Thymus (tissue), 11 donors: Measurements from ENCODE around the gene ANO9. TPM values are rescaled to one million over a fixed set of nuclear protein-coding genes. Genes with fewer than 3 reads are reported as not detected.

Source experiments
- DNase-seq, 9 donors: peaks; one replicate each; pipeline ENCODE4 v3.0.0-alpha.2; 2013; ENCODE audit warnings: low spot score in 9 of 9, low read depth in 6 of 9, missing footprints in 1 of 9
- H3K27ac ChIP-seq, 2 donors: one replicate each; pipeline ENCODE4 v1.5.1; 2013; ENCODE audit warnings: control low read depth in 1 of 2, low read depth in 1 of 2, low read length in 1 of 2, mild to moderate bottlenecking in 1 of 2, moderate library complexity in 1 of 2
- H3K27me3 ChIP-seq, 2 donors: one replicate each; pipeline ENCODE4 v1.5.1; 2013; ENCODE audit warnings: low read length in 1 of 2; ENCODE audit not compliant: control insufficient read depth in 2 of 2, insufficient read depth in 1 of 2
- H3K36me3 ChIP-seq, 2 donors: one replicate each; pipeline ENCODE4 v1.5.1; 2013; ENCODE audit warnings: low read length in 1 of 2, mild to moderate bottlenecking in 1 of 2, moderate library complexity in 1 of 2; ENCODE audit not compliant: control insufficient read depth in 2 of 2, insufficient read depth in 2 of 2
- H3K4me1 ChIP-seq, 2 donors: one replicate each; pipeline ENCODE4 v1.5.1; 2013; ENCODE audit warnings: low read length in 2 of 2; ENCODE audit not compliant: control insufficient read depth in 2 of 2, insufficient read depth in 2 of 2
- H3K4me3 ChIP-seq, 2 donors: one replicate each; pipeline ENCODE4 v1.5.1; 2013; ENCODE audit warnings: low read length in 2 of 2, control low read depth in 1 of 2, mild to moderate bottlenecking in 1 of 2
- H3K9me3 ChIP-seq, 2 donors: one replicate each; pipeline ENCODE4 v1.5.1; 2013; ENCODE audit warnings: low read length in 1 of 2, mild to moderate bottlenecking in 1 of 2; ENCODE audit not compliant: control insufficient read depth in 2 of 2, insufficient read depth in 1 of 2
- WGBS: extraction: QIAGEN DNeasy Blood & Tissue Kit; methylation state at CpG from one replicate; pipeline ENCODE4 v1.1.7; 2013; 5-methylcytosine and 5-hydroxymethylcytosine counted together
- polyA plus RNA-seq: library from polyadenylated mRNA; stranded (reverse); fragments of 200-250 nt; gene quantifications from one replicate; pipeline ENCODE4 v1.2.3, GENCODE V29; 2013
- total RNA-seq: library from RNA; stranded (reverse); fragments of 120-200 nt; gene quantifications from one replicate; pipeline ENCODE4 v1.2.4, GENCODE V29; 2013
- donor health status: healthy.

Gene ANO9
- total and polyA plus RNA-seq, 2 donors: 26.3 to 114 TPM

DNA sequence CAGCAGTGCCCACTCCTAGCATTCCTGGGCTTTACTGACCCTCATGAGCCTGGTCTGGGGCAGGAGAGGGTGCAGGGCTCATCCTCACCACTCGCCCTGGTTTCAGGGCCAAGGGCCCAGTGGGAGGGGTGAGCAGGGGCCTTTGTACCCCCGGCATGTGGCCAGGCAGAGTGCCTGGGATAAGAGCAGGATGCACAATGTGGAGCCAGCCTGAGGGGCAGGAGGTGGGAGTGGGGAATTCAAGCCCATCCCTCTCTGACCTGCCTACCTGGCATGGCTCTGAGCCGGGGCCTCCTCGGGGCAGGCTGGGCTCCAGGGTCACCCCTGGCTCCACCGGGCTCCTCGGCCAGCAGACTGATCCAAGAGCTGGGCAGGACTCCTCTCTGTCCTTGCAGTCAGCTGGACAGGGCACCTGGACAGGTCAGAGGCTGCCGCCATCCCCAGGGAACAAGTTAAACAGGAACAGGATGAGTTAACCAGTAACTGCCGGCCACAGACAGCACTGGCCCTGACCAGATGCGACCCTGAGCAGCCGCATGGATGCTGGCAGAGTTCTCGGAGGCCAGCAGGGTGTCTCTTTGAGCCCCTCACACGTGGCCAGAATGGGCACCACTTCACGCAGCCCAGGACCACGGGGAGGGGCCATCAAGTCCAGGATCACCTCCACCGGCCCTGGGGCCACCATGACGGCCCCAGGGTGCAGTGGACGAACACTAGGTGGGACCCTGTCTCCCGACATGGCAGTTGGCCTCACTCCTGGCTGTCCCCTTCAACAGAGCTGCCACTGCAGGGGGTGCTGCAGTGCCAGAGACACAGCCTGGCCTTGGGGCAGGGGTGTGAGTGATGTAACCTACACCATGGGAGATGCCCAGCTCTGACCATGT lies 32.0 kb downstream of the ANO9 start:
- Histone ChIP-seq H3K27ac (no peak overlapping the region), H3K4me3 (no peak overlapping the region), H3K36me3 (peaks cover 0 to 13% of the 10 kb centered on the region in 2 donors), H3K9me3 (no peaks in the 10 kb centered on the region), H3K4me1 (peaks cover 5 to 27% of the 10 kb centered on the region in 2 donors), H3K27me3 (peaks cover 0 to 2% of the 10 kb centered on the region in 2 donors)
- no peak for DNase-seq
- WGBS: 96% methylated on average over 18 of the region's 18 CpGs

DNA sequence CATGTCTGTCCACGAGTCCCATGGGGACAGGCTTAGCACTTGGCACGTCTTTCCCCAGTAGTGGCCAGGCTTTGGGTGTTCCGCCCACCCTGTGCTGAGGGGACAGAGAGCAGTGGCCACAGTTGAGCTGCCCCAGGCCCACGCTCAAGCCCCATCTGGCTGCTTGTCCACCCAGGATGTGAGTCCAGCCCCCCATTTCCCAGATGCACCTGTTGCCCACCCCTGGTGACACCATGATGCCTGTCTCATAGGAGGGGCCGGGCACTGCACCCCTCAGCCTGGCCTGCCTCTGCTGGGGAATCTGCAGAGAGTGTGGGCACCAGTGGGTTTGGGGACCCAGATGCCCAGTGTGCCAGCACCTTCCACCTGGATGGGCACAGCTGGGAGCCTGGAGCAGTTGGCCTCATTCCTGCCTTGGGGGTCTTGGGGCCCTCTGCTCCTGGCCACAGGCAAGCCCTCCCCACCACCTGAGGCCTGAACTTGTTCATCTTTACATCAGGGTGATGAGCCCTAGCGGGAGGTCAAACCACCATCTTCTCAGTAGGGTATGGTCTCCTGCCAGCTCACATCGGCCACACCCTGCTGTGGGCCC lies 32.7 kb downstream of the ANO9 start:
- DNase-seq: no peak
- peaks cover 2 to 9% of the 10 kb centered on the region in 2 donors for H3K27me3 ChIP-seq
- H3K27ac ChIP-seq: no peak overlapping the region
- no peaks in the 10 kb centered on the region for H3K9me3 ChIP-seq
- peaks cover 0 to 13% of the 10 kb centered on the region in 2 donors for H3K36me3 ChIP-seq
- no peak overlapping the region for H3K4me3 ChIP-seq
- WGBS: 97% methylated on average over 7 of the region's 7 CpGs
- H3K4me1 ChIP-seq: peaks cover 5 to 19% of the 10 kb centered on the region in 2 donors

DNA sequence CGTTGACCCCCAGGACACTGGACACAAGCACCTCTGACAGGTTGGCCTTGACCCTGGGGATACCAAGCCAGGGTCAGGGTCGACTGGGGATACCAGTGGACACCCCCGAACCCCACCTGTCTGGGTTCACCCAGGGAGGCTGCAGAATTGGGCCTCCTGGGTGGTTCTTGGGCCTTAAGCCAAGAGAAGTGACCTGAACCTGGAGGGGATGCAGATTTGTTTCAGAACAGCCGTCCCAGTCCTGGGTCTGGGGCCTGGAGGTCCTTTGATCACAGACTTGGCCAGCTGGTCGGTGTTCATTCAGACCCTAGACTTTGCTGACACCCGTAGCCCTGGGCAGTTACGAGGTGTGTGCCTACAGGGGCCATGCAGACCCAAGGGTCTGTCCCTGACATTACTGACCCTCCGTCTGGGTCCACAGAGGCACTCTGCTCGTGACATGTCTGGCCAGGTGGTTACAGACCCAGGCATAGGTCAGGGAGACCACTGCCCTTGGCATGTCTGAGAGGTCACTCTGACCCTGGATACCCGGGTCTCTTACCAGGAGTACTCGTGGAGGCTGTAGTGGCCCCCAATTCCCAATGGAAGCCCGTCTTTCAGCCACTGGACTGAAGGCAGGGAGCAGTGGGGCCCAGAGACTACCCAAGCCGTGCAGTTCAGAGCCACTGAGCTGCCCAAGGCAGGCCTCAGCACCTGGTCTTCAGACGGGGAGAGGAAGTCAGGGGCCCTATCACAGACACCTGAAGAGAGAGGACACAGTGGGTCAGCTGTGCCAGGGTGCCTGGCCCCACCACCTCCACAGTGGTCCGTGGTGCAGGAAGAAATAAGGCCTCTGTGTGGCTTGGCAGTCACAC lies 33.4 kb downstream of the ANO9 start:
- WGBS: 96% methylated on average over 15 of the region's 15 CpGs

DNA sequence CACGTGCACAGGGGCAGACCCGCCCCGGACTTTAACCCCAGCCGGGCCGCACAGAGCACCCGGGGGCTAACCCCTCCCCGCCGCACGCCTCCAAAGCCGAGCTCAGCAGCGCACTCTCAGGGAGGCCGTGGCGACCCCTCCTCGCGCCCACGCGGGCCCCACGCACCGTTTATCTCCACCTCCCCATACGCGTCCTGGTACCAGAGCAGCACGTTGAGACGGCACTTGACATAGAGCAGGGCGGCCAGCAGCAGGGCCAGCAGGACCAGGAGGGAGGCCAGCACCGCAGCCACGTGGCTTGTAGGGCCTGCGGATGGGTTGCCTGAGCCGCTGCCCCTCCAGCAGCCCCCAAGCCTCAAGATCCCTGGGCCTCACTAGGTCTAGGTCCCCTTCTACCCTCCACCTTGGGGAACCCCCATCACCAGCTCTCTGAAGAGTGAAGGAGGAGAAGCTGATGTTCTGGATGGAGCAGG lies 34.1 kb downstream of the ANO9 start:
- no peak for DNase-seq
- 84% methylated on average over 28 of the region's 28 CpGs for WGBS
- no peak overlapping the region for H3K4me3 ChIP-seq

More for the DNA sequence above, 33.4 kb downstream of the ANO9 start:
- Histone ChIP-seq H3K4me1 (peaks cover 3 to 18% of the 10 kb centered on the region in 2 donors), H3K4me3 (no peak overlapping the region), H3K27ac (no peak overlapping the region), H3K9me3 (peaks cover 0 to 3% of the 10 kb centered on the region in 2 donors), H3K36me3 (peaks cover 0 to 13% of the 10 kb centered on the region in 2 donors), H3K27me3 (peaks cover 8 to 16% of the 10 kb centered on the region in 2 donors)
- no peak for DNase-seq

DNA sequence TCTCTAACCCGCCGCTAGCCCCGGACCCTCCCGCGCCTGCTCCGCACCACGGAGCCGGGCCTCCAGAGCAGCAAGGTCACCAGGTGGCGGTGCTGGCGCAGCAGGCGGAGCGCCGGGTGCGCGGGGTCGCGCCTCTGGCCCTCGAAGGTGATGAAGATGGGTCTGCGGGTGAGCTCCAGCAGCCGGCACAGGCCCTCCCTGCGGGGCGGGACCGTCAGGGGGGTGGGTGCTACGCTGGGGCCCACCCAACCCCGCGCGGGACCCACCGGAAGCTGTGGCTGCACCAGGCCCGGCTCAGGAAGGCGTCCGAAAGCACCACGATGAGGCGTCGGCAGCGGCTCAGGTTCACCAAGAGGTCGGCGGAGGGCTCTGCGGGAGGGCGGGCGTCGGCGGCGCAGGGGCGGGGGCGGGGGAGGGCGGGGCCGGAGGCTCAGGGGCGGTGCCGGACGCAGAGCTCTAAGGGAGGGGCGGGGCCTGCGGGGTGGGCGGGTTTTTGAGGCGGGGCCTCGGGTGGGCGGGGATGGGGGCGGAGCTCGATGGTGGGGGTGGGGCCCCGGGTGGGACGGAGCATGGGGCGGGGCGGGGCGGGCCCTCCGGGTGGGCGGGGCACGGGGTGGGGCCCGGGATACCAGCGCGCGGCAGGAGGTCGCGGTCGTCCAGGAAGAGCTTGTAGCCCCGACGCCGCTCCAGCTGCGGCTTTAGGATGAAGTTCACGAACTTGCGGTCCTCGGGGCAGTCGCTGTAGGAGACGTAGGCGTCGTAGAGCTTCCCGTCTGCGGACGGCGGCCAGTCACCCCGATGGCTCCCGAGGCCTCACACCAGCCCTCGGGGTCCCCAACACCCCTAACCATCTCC lies 34.8 kb downstream of the ANO9 start:
- WGBS: 6% methylated on average over 89 of the region's 91 CpGs
- Histone ChIP-seq H3K36me3 (peaks cover 0 to 13% of the 10 kb centered on the region in 2 donors), H3K9me3 (peaks cover 0 to 8% of the 10 kb centered on the region in 2 donors), H3K27me3 (peaks cover 14 to 22% of the 10 kb centered on the region in 2 donors), H3K4me1 (peaks cover 3 to 13% of the 10 kb centered on the region in 2 donors), H3K27ac (peak overlapping the region; percentile 56 to 58), H3K4me3 (peak overlapping the region; percentile 30 to 57)
- DNase-seq: peak; percentile 54 to 93 (median 74)

More for the DNA sequence above, 34.1 kb downstream of the ANO9 start:
- peaks cover 3 to 13% of the 10 kb centered on the region in 2 donors for H3K4me1 ChIP-seq
- H3K9me3 ChIP-seq: peaks cover 0 to 8% of the 10 kb centered on the region in 2 donors
- H3K27me3 ChIP-seq: peaks cover 14 to 22% of the 10 kb centered on the region in 2 donors
- H3K27ac ChIP-seq: peak overlapping the region; percentile 47 to 53
- H3K36me3 ChIP-seq: peaks cover 0 to 13% of the 10 kb centered on the region in 2 donors

DNA sequence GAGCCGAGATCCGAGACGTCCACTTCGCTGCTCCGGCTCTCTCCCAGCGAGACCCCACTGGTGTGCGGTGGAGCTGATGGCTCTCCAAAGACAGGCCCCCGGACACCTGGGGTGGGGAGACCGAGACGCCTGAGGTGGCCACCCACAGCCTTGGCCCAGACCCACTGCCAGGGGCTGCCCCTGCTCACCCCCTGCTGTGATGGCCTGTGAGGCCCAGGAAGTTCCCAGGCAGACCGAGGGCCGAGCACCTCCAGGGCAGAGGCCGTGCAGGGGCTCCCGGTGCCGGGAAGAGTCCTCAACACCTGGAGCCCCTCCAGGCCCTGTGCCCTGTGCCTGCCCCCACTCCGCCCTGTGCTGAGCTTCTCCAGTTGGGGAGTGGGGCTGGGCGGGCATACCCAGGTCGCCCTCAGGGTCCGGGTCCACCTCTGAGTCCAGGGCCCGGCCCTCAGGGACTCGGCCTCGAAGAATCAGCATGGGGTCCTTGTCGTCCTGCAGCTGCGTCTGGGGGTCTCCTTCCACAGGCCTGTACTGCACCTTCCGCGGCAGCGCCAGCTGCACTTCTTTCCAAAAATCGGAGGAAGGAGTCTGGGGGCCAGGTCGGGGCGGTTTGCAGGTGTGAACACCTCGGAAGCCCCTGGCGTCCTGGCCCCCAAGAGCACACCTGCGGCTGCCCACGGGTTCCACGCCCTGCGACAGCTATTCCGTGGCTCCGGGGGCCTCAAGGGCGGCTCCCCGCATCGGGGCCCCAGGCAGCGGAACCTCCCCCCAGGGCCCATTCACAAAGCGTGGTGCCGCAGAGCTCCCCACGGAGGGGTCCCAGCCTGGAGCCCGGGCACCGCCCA lies 35.6 kb downstream of the ANO9 start:
- H3K4me3 ChIP-seq: peak overlapping the region; percentile 30 to 57
- peaks cover 3 to 13% of the 10 kb centered on the region in 2 donors for H3K4me1 ChIP-seq
- WGBS: 86% methylated on average over 47 of the region's 47 CpGs
- peaks cover 14 to 22% of the 10 kb centered on the region in 2 donors for H3K27me3 ChIP-seq
- peaks cover 0 to 8% of the 10 kb centered on the region in 2 donors for H3K9me3 ChIP-seq
- peak overlapping the region; percentile 56 to 58 for H3K27ac ChIP-seq
- DNase-seq: no peak
- H3K36me3 ChIP-seq: peaks cover 0 to 13% of the 10 kb centered on the region in 2 donors

DNA sequence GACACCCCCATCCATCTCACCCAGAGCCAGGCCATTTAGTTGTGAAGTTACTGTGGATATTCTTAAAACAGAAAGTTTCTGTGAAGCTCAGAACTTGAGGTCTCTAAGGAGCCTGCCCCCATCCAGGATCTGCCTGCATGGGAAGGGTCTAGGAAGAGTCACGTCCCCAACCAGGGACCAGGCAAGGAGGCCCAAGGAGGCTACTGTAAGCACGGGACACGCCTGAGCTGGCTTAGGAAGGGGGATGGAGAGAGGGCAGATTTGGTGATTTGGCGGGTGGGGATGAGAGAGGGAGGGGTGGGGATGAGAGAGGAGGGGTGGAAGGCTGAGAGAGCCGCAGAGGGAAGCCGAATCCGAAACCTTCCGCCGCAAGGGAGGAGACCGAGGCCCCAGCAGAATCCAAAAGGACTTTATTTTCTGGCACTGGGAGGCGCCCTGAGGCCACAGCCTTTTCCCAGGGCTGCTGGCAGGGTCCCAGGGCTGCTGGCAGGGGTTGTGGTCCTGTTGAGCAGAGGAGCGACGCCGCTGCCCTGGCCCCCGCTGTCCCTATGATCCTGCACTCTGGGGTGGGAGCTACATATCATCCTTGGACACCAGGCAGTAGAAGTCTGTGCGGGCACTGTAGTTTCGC lies 36.4 kb downstream of the ANO9 start:
- 88% methylated on average over 17 of the region's 17 CpGs for WGBS
- peaks cover 3 to 13% of the 10 kb centered on the region in 2 donors for H3K4me1 ChIP-seq
- peaks cover 0 to 13% of the 10 kb centered on the region in 2 donors for H3K36me3 ChIP-seq
- H3K9me3 ChIP-seq: peaks cover 0 to 8% of the 10 kb centered on the region in 2 donors
- no peak overlapping the region for H3K4me3 ChIP-seq
- H3K27ac ChIP-seq: no peak overlapping the region
- DNase-seq: no peak
- peaks cover 14 to 22% of the 10 kb centered on the region in 2 donors for H3K27me3 ChIP-seq
